Amniotic stem cell (primary cell): ENCODE measurements around the gene PACS2.

Experiments used
- DNase-seq: peaks from one replicate; lab custom pipeline; 2025; lab: John Stamatoyannopoulos, UW

Gene PACS2

GRCh38 chr14:105368910-105369652, 54.5 kb downstream of the PACS2 start:
- DNase-seq, result no peak

DNA sequence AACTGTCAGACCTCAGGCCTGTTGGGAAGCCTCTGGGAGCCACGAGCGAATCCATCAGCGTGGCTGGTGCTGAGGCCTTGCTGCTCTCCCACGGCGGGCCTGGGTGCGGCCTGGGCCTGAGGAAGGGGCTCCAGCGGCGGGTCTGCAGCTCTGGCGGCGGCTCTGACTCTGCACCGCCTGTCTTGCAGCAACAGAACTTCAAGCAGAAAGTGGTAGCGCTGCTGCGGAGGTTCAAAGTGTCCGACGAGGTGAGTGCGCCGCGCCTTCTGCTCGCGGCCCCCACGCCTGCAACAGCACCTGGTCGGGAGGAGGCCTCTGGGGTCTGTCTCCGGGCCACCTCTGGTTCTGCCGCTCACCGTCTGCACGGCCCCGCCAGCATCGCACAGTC, 55.1 kb downstream of the PACS2 start:
- DNase-seq, result no peak

GRCh38 chr14:105374389-105374788, 59.8 kb downstream of the PACS2 start:
- no peak for DNase-seq

- DNase-seq, result no peak
These were observed 61.1 kb downstream of the PACS2 start for GRCh38 chr14:105375635-105376057.

GRCh38 chr14:105376521-105377440, 62.2 kb downstream of the PACS2 start:
- no peak for DNase-seq

GRCh38 chr14:105377555-105378182, 63.1 kb downstream of the PACS2 start:
- DNase-seq, result no peak

DNA sequence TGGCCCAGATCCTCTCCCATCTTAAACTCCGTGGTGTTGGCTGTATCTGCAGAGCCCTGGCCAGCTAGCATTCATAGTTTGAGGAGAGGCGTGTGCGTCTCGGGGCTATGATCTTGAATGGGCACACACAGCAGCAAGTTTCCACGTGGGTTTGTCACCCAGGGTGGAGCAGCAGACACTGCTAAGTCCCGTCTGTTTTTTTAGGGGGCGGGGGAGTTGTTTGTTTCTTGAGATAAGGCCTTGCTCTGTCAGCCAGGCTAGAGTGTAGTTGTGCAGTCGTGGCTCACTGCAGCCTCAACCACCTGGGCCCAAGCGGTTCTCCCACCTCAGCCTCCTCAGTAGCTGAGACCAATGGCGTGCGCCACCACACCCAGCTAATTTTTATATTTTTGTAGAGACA, 63.7 kb downstream of the PACS2 start:
- DNase-seq, result no peak

DNA sequence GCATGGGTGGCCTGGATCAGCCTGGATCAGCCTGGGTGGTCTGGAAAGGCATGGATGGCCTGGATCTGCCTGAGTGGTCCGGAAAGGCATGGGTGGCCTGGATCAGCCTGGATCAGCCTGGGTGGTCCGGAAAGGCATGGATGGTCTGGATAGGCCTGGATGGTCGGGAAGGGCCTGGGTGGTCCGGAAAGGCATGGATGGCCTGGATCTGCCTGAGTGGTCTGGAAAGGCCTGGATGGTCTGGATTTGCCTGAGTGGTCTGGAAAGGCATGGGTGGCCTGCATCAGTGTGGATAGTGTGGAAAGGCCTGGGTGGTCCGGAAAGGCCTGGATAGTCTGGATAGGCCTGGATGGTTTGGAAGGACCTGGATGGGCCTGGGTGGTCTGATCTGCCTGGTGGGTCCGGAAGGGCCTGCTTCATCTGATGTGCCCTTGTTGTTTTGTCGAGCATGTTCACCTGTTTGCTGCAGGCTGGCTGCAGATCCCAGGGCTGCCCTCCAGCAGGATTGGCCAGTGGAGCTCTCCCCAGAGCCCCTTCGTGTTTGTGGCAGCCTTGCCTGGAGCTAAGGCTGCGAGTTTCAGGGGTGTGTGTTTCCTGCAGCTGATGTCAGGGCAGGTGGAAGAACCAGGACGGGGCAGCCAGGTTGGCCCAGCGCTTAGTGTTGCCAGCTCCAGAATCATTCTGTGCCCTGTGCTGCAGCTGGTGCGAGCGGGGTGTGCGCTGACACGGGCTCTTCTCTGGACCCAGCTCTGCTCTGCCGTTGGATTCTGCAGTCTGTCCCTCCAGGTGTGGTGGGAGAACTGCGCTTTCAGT, 64.5 kb downstream of the PACS2 start:
- no peak for DNase-seq

- DNase-seq, result no peak
These were observed 65.4 kb downstream of the PACS2 start for GRCh38 chr14:105379946-105380345.

DNA sequence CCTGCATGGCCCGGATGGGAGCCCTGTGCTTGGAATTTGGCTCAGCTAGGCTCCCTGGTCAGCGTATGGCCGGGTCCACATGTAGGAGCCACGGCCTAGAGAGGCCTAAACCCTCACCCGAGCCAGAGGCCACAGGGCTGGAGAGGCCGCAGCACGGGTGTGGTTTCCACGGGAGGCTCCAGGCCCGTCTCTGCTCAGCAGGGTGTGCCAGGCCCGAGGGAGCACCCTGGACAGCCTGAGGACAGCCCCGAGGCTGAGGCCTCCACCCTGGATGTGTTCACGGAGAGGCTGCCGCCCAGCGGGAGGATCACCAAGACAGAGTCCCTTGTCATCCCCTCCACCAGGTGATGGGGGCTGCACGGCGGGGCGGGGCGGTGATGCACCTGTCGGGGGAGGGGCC, 66.2 kb downstream of the PACS2 start:
- DNase-seq, result no peak

- no peak for DNase-seq
These were observed 67.1 kb downstream of the PACS2 start for GRCh38 chr14:105381446-105382342.

- no peak for DNase-seq
These were observed 68.0 kb downstream of the PACS2 start for GRCh38 chr14:105382343-105383082.

- DNase-seq, result no peak
These were observed 68.7 kb downstream of the PACS2 start for GRCh38 chr14:105383083-105383730.

DNA sequence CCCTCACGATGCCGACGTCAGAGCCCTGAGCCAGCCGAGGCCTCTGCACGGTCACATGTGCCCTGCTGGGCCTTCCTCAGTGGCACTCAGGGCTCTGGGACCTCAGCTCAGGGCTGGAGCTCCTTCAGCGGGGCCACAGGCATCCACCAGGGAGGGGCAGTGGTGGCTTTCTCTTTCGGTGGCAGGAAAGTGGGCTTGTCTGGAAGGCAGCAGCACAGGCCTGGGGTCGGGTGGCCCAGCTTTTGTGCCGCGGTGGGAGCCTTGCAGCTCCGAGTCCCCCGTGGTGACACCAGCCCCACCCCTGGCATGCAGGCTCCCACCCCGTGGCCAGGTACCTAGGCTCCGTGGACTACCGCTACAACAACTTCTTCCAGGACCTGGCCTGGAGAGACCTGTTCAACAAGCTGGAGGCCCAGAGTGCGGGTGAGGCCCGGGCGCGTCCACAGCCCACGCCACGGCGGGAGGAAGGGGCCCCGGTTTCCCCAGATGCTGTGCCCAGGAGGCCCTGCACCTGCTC, 69.6 kb downstream of the PACS2 start:
- DNase-seq, result no peak

DNA sequence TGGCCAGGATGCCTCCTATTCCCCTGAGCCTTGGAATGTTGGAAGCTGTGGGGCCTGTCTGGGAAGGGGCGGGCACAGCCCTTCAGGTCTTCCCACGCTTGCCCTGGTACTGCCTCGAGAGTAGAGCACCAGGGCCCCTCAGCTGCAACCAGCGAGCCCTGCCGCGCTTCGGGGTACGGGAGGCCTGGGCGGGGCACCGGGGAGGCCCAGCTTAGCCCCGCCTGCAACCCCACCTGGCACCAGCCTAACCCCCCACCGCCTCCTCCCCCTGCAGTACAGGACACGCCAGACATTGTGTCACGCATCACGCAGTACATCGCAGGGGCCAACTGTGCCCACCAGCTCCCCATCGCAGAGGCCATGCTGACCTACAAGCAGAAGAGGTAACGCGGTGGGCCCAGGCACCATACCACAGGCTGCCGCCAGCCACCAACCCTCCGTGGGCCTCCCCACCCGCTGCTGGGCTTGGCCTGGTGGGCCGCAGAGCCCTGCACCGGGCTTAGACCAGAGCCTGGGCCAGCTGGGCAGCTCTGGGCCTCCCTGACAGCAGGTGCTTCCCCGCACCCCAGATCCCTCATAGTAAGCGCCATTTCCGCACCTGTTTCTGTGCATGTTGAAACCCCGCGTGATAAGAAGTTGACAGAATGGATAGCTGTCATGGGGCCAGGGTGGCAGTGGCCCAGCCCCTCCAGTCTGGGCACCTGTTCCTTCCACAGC, 70.2 kb downstream of the PACS2 start:
- DNase-seq, result no peak

DNA sequence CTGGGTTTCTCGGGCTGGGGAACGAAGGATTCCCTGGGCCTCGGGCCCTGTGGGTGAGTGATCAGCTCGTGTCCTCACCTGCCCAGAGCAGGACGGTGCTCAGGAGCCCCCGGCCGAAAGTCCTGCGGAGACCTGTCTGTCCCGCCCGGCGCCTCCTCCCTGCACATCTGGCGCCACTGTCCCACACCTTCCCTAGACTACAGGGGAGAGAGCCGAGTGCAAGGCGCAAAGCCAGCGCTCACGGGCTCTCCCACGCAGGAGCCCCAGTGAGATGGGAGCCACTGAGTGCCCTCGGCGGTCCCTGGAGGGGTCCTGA, 70.7 kb downstream of the PACS2 start:
- no peak for DNase-seq

DNA sequence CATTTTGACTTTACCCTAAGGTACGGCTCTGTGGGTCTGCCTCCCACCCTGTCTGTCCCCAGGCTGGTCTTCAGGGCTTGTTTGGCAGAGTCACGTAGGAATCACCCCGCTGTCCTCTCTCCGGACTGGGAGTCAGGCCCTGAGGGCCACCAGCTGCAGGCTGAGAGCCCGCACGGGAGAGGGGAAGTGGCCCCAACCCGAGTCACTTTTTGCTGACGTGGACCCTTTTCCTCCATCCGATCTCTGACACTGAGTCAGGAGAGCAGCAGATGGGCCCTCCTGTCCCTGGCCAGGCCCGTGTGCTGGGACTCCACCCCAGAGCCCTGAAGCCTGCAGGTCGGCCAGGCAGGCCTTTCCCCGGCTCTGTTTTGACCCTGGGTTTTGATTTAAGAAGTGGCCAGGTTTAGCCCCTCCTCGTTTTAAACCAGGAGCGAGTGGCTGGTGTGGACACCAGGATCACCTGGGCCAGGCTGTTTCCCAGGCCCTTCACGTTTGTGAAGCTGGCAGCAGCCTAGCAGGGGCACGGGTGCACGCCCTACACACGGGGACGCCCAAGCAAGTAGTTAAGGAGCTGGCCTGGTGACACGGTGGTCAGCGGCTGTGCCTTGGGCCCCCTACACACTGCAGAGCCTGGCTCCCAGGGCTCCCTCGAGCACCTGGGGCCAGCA, 71.3 kb downstream of the PACS2 start:
- no peak for DNase-seq
